Heart left ventricle (tissue), 16 donors: Measurements from ENCODE around the gene PLA2G4B. TPM values are rescaled to one million over a fixed set of nuclear protein-coding genes. Genes with fewer than 3 reads are reported as not detected.

Source experiments
- ATAC-seq, 4 donors: fragments of 200-7000 bp; cut with Tn5 transposase; one replicate each; pipeline ENCODE4 v1.9.1; 2020 to 2022; ENCODE audit warnings: moderate library complexity in 4 of 4, mild to moderate bottlenecking in 3 of 4, moderate number of reproducible peaks in 1 of 4
- DNase-seq, 5 donors: peaks; one replicate each; pipeline ENCODE4 v3.0.0-alpha.2; 2020
- H3K27ac ChIP-seq, 12 donors: fragments of 200-600 bp; sonication (generic) in 4 of 12; one replicate each; pipeline versions ENCODE4 v1.5.0 to v1.8.0; 2016 to 2022; ENCODE audit warnings: mild to moderate bottlenecking in 2 of 12
- H3K27me3 ChIP-seq, 9 donors: fragments of 200-600 bp; sonication (generic) in 2 of 9; one replicate each; pipeline versions ENCODE4 v1.5.1 to v1.8.0; 2016 to 2022; ENCODE audit warnings: mild to moderate bottlenecking in 3 of 9
- H3K36me3 ChIP-seq, 9 donors: fragments of 200-600 bp; sonication (generic) in 2 of 9; one replicate each; pipeline versions ENCODE4 v1.5.0 to v1.8.0; 2018 to 2022; ENCODE audit warnings: mild to moderate bottlenecking in 2 of 9
- H3K4me1 ChIP-seq, 12 donors: fragments of 200-600 bp; sonication (generic) in 4 of 12; one replicate each; pipeline versions ENCODE4 v1.5.0 to v1.8.0; 2016 to 2022; ENCODE audit warnings: mild to moderate bottlenecking in 3 of 12
- H3K4me3 ChIP-seq, 12 donors: fragments of 200-600 bp; sonication (generic) in 4 of 12; one replicate each; pipeline versions ENCODE4 v1.5.0 to v1.8.0; 2017 to 2022; ENCODE audit warnings: mild to moderate bottlenecking in 9 of 12, moderate library complexity in 4 of 12
- H3K9me3 ChIP-seq, 12 donors: fragments of 200-600 bp; sonication (generic) in 4 of 12; one replicate each; pipeline versions ENCODE4 v1.5.0 to v1.8.0; 2016 to 2022; ENCODE audit warnings: mild to moderate bottlenecking in 1 of 12
- CTCF ChIP-seq, 12 donors: fragments of 200-600 bp; sonication (generic) in 4 of 12; IDR thresholded peaks; one replicate each; pipeline versions ENCODE4 v1.5.0 to v1.8.0; 2018 to 2022; ENCODE audit warnings: antibody characterized with exemption in 12 of 12, mild to moderate bottlenecking in 5 of 12
- POLR2A ChIP-seq, 2 donors: fragments of 450-650 bp; IDR thresholded peaks; one replicate each; pipeline ENCODE4 v1.6.1; 2017; ENCODE audit warnings: antibody characterized with exemption in 2 of 2, mild to moderate bottlenecking in 2 of 2, moderate library complexity in 2 of 2
- WGBS, 4 donors: extraction: QIAGEN DNeasy Blood & Tissue Kit in 2 of 4; methylation state at CpG; one replicate each; pipeline versions ENCODE4 v1.1.5 to v1.1.7; 2013 to 2018; 5-methylcytosine and 5-hydroxymethylcytosine counted together
- intact Hi-C, 10 donors: fragments of 100-400 bp; cut with DNase I; formaldehyde crosslinking; loops; one replicate each; pipeline versions ENCODE4 v1.11.1 to v1.14.2; 2022
- polyA plus RNA-seq, 2 donors: library from polyadenylated mRNA; stranded (reverse); fragments of 200-250 nt; gene quantifications; one replicate each; pipeline ENCODE4 v1.2.3, GENCODE V29; 2013
- total RNA-seq, 9 donors: library from RNA; depleted of rRNA in 2 of 9; stranded (reverse); fragments of >200 nt in 2 of 9; fragmentation: NEBNext Ultra II Directional in 3 of 9; extraction: Animal tissue kit (Norgen Biotek cat#: 25700) in 3 of 9; gene quantifications; one replicate each; pipeline versions ENCODE4 v1.1.0 to v1.2.4, GENCODE V29; 2016 to 2023
- donor health status: ischemic (EF 13 %, LVEDD 7.1; RV severe dilation, severe dysfunction).
- donor health status: healthy with polysubstance abuse.
- donor health status: DM: no; HTN: yes; CAD: no.
- donor health status: DM: no; HTN: no; CAD: no.
- donor health status: ischemic (EF 25% LVEDD 6.9; RV normal size, moderate dysfunction).
- donor health status: ischemic (EF 25% LVEDD 5.7; RV mildly dilated, moderate dysfunction).
- donor health status: healthy.
- donor health status: DM: yes; HTN: yes; CAD: no.
- donor health status: ischemic (EF 35%, LVEDD 5.7; RV mildly dilated, moderate dysfunction).
- donor health status: nonischemic (EF 11% LVEDD 7.7; RV severe dilation, severe dysfunction).
- donor health status: DM: yes; HTN: yes; CAD: no.
- donor health status: PGD.
- donor health status: ischemic (EF 29% LVEDD 5.4; RV normal size, mild dysfunction).
- donor health status: nonischemic (EF 23%, LVEDD 6.1; RV moderate dilation, normal function).

Gene PLA2G4B
- total and polyA plus RNA-seq, 11 donors = 0.38 to 6.0 (median 2.8) TPM

- Histone ChIP-seq H3K9me3 (no peaks in the 10 kb centered on the region), H3K36me3 (peaks cover 0 to 40% (median 15%) of the 10 kb centered on the region in 9 donors), H3K4me3 (no peak overlapping the region), H3K27me3 (no peaks in the 10 kb centered on the region), H3K27ac (no peak overlapping the region), H3K4me1 (peaks cover 0 to 24% (median 4%) of the 10 kb centered on the region in 12 donors)
- TF ChIP-seq CTCF (IDR thresholded peaks at IDR 0.05) (no peak), POLR2A (IDR thresholded peaks at IDR 0.05) (no peak)
- intact Hi-C loops = loop anchor here in 1 of 10 donors (10.0 kb wide), 1 partner anchor 228 kb away; no protein-coding TSS in a partner anchor
- 93 to 100% (median 97%) methylated on average over 8 to 23 of the region's 23 CpGs for WGBS, 4 donors
- DNase-seq (no peak), ATAC-seq (no peak)
Observed at GRCh38 chr15:41836713-41837454, 1.8 kb upstream of the PLA2G4B start.

GRCh38 chr15:41839781-41840491 is 1.3 kb downstream of the PLA2G4B start:
- ATAC-seq = no peak
- WGBS, 4 donors = 92 to 93% (median 93%) methylated on average over 14 to 16 of the region's 16 CpGs
- H3K9me3 ChIP-seq = no peaks in the 10 kb centered on the region
- peaks cover 0 to 19% (median 0%) of the 10 kb centered on the region in 12 donors for H3K4me1 ChIP-seq
- no peak for DNase-seq
- no peaks in the 10 kb centered on the region for H3K27me3 ChIP-seq
- no peak overlapping the region for H3K27ac ChIP-seq
- peaks cover 0 to 61% (median 23%) of the 10 kb centered on the region in 9 donors for H3K36me3 ChIP-seq
- intact Hi-C loops = loop anchor here in 1 of 10 donors (10.0 kb wide), 1 partner anchor 225 kb away; no protein-coding TSS in a partner anchor
- no peak overlapping the region for H3K4me3 ChIP-seq
- TF ChIP-seq POLR2A (IDR thresholded peaks at IDR 0.05) = no peak
- no peak for TF ChIP-seq CTCF (IDR thresholded peaks at IDR 0.05)

DNA sequence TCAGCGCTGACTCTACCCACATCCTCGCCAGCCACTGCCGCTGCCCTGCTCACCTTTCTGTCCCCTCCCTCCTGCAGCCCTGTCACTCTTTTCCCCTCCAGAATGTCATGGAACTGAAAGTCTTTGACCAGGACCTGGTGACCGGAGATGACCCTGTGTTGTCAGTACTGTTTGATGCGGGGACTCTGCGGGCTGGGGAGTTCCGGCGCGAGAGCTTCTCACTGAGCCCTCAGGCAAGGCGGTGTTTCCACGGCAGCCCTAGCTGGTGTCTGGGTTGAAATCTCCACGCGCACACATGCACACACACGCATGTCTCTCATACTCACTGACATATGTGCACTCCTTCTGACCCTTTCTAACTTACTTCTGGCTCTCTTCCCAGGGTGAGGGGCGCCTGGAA is 2.0 kb downstream of the PLA2G4B start:
- Histone ChIP-seq H3K27me3 (no peaks in the 10 kb centered on the region), H3K36me3 (peaks cover 0 to 67% (median 28%) of the 10 kb centered on the region in 9 donors), H3K4me1 (peaks cover 0 to 18% (median 0%) of the 10 kb centered on the region in 12 donors), H3K9me3 (no peaks in the 10 kb centered on the region), H3K4me3 (no peak overlapping the region), H3K27ac (no peak overlapping the region)
- DNase-seq = no peak
- no peak for ATAC-seq
- WGBS, 4 donors = 88 to 94% (median 90%) methylated on average over 10 to 15 of the region's 15 CpGs
- intact Hi-C loops = no loop called here
- TF ChIP-seq CTCF (IDR thresholded peaks at IDR 0.05) = no peak
- TF ChIP-seq POLR2A (IDR thresholded peaks at IDR 0.05) = no peak

DNA sequence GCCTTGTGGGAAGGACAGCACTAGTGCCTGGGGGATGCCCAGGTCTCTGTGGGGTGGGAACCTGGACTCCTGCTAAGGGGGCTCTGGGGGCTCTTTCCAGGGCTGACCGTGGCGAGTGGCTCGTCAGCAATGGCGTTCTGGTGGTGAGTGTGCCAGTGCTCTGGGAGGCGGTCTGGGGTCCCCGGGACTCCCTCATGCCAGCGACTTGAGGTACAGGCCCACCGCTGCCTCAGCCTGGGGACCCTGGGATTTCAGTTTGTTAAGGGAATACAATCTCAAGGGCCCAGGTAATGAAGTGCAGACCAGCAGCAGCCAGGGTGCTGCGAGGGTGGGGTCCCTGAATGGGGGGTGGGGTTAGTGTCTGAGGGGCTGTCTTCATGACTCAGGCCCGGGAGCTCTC is 2.5 kb downstream of the PLA2G4B start:
- WGBS, 4 donors = 93 to 96% (median 94%) methylated on average over 9 to 10 of the region's 10 CpGs
- Histone ChIP-seq H3K4me1 (peaks cover 0 to 13% (median 0%) of the 10 kb centered on the region in 12 donors), H3K4me3 (no peak overlapping the region), H3K36me3 (peaks cover 0 to 67% (median 32%) of the 10 kb centered on the region in 9 donors), H3K27ac (no peak overlapping the region), H3K9me3 (no peaks in the 10 kb centered on the region), H3K27me3 (no peaks in the 10 kb centered on the region)
- intact Hi-C loops = no loop called here
- DNase-seq (no peak), ATAC-seq (no peak)
- TF ChIP-seq POLR2A (IDR thresholded peaks at IDR 0.05) (no peak), CTCF (IDR thresholded peaks at IDR 0.05) (no peak)
